Stimulated activated CD4-positive, alpha-beta T cell treated with anti-CD3 and anti-CD28 coated beads, Interleukin-4, amount 100 ng/mL, for 24 hours (primary cell): Measurements from ENCODE around the gene ZNF366.

Experiments used
- DNase-seq: peaks from one replicate; pipeline ENCODE4 v3.0.0-alpha.2; 2020

Gene ZNF366

DNA sequence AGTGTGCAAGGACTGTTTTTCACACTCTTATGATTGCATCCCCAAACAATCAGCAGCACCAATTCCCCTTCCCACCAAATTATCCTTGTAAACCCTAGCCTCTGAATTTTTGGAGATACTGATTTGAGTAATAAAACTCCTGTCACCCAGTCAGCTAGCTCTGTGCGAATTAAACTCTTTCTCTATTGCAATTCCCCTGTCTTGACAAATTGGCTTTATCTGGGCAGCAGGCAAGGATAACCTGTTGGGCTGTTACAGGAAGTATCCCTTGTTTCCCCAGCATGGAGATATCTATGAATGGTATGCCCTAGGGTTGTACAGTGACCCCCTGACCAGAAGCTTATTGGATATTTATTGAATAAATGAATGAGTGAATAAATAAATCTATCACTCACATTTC is 106.3 kb downstream of the ZNF366 start:
- no peak for DNase-seq

DNA sequence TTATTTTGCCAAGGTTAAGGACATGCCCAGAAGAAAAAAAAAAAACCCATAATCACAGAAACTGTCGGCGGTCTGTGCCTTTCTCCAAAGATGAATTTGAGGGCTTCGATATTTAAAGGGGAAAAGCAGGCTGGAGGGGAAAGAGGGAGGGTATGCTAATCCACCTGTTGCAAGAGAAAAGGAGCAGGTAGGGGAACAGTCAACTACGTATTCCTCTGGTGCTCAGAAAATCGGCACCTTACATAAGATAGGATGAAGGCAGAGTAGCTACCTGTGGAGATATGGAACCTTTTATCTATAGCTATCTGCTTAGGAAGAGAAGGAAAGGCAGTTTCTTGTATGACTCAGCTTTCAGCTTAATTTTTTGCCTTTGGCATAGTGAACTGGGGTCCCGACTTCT is 109.4 kb downstream of the ZNF366 start:
- no peak for DNase-seq

DNA sequence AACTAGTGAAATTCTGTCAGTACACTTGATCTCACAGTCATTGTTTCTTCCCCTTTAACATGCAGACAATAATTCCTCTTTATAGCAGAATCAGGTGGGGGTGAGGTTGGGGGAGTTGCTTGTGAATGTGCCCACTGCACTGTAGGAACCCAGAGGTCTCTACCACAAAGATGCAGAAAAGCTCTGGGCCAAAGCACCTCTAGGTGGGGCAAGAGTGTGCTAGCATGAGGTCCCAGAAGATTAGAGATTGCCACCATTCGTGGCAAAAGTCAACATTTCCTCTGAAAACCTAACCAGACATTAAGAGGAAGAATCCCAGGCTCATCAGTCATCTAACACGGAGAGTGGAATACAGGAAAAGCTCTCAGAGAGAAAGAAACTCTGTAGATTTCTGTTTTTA is 112.5 kb downstream of the ZNF366 start:
- no peak for DNase-seq

DNA sequence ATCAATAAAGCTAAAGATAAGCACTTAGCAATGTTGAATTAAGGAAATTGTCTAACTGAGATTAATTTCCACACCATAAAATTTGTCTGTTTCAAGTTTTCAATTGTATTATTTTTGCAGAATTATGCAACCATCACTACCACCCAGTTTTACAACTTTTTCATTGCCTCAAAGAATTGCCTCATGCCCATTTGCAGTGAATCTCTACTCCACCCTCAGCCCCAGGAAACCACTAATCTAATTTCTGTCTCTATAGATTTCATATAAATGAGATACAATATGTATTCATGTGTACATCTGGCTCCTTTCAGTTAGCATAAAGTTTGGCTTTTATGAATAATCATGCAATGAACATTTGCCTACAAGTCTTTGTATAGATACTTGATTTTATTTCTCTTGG is 114.2 kb downstream of the ZNF366 start:
- DNase-seq, result no peak
